Measurements from ENCODE around the gene CHPF.

CHPF gene

DNA sequence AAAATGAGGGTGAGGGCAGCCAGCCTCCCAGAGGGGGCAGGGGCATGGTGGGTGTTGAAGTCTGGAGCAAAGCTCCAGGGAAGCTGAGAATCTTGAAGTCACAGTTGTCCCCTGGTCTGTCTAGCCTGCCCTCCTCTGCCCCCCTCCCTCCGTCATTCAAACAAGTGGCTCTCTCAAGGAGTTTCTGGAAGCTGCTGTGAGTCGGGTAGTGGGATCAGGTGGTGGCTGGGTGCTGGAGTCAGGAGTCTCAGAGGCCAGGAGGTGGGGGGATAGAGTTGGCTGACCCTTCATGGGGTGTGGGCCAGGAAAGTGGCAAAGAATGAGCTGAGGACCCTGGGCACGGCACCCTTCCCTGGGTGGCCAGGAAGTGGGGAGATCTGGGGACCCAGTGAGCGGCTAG lies 29.8 kb downstream of the CHPF start:
- DNase-seq (ENCODE audit: low read depth) = no peak

GRCh38 chr2:219512524-219513216 lies 30.9 kb downstream of the CHPF start:
- no peak for DNase-seq (ENCODE audit: low read depth)

GRCh38 chr2:219511547-219512325 lies 31.9 kb downstream of the CHPF start:
- DNase-seq (ENCODE audit: low read depth) = no peak

DNA sequence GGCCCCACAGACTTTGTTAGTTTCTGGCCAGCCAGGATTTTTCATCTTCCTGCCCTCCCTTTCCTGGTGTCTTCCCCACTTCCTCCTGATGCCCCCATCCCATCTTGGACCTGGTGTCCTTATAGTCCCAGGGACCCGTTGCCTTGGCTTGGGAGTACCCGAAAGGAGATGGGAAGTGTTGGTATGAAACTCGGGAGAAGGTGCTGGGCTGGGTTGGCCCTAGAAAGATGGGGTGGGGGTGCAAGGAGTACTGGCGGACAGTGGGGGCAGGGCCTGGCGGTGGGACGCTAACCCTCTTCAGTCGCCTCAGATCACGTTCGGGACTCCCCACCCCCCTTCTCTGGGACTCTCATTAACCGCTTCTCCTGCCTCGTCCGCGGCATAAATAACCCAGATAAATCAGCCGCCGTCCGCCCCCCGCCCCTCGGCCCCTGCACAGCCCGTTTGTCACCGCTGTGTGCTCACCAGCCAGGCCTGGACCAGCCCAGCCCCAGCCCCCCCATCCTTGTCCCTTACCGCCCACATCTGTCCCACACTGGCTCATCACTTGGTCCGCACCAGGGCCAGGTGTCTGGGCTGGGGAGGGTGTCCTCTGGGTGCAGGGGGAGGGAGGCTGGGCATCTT lies 33.0 kb downstream of the CHPF start:
- no peak for DNase-seq (ENCODE audit: low read depth)

GRCh38 chr2:219509780-219510511 lies 33.7 kb downstream of the CHPF start:
- DNase-seq (ENCODE audit: low read depth) = no peak

DNA sequence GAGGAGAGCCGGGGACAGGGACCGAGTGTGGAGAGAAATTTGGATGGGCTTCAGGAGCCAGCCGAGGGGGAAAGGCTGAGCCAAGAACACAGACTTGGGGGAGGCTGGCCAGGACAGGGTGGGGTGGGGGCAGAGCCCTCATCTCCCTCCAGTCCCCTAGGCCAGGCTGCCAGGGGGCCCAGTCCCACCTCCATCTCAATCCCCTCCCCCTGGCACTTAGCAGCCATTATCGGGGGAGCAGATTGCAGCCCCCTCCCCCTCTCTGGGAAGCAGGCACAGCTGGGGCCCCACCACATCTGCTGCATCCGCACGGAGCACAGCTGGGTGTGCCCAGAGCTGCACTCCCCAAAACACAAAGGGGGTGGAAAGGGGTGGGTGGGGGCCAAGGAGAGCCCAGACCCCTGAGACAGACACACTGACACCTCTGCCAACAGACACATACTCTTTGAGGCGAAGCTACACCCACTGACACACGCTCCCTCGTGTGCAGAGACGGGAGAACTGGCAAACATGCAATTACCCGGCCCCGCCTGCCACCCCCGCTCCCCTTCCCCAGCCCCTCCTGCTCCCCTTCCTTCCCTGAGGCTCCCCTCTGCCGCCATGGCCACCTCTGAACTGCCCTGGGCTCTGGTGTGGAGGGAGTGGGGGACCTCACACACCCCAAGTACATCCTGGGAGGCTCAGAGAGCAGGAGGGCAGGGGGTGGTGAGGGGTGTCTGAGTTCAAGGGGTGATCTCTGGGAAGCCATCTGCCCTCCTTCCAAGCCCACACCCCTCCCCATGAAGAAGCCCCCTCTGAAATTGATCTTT lies 34.4 kb downstream of the CHPF start:
- DNase-seq (ENCODE audit: low read depth) = no peak

GRCh38 chr2:219508444-219508734 lies 35.2 kb downstream of the CHPF start:
- DNase-seq (ENCODE audit: low read depth) = no peak

GRCh38 chr2:219507581-219508443 lies 35.8 kb downstream of the CHPF start:
- no peak for DNase-seq (ENCODE audit: low read depth)

DNA sequence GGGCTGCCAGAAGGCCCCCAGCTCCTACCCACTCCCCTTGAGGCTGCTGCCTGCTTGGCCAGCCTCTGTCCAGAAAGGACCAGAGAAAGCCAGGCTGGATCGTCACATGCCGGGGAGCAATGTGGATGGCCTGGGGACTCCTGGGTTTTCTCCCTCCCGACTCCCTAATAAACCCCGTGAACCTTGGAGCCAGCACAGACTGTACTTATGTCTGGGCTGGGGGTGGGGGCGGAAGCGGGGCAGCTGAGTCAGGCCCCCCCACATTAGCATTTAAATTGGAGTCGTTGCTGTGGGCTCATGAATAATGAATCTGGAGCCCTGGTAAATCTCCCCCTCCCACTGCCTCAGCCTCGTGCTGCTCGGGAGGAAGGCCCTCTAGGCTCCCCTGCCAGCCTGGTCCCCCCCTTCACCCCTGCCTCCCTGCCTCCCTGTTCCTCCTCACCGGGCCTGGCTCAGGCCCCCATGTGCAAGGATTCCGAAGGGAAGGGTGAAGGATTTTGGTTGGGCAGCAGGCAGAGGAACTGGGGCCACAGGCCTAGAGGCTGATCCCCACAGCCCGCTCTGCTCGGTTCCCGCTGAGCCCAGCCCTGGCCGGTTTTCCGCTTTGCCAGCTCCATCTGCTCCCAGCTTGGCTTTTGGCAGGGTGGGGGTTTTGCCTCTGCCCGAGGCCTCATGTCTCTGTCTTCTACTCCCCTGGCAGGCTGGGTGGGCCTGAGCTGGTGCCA lies 36.6 kb downstream of the CHPF start:
- DNase-seq (ENCODE audit: low read depth) = no peak

- no peak for DNase-seq (ENCODE audit: low read depth)
Measured at GRCh38 chr2:219506153-219506801, 37.3 kb downstream of the CHPF start.

GRCh38 chr2:219505585-219505984 lies 38.0 kb downstream of the CHPF start:
- DNase-seq (ENCODE audit: low read depth) = no peak

DNA sequence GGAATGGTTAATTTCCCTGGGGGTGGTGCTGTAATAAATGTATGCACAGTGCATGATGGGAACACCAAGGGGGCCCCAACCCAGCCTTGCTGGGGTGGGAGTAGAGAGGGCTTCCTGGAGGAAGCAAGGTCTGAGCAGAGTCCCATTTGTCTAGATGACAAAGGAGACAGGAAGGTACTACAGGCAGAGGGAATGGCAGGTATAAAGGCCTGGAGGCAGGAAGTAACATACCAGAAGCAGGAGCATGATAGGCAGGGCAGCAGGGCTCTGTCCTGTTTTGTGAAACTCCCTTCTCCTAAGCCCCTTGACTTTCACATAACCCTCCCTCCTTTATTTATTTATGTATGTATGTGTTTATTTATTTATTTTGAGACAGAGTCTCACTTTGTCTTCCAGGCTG lies 41.0 kb downstream of the CHPF start:
- no peak for DNase-seq (ENCODE audit: low read depth)

DNA sequence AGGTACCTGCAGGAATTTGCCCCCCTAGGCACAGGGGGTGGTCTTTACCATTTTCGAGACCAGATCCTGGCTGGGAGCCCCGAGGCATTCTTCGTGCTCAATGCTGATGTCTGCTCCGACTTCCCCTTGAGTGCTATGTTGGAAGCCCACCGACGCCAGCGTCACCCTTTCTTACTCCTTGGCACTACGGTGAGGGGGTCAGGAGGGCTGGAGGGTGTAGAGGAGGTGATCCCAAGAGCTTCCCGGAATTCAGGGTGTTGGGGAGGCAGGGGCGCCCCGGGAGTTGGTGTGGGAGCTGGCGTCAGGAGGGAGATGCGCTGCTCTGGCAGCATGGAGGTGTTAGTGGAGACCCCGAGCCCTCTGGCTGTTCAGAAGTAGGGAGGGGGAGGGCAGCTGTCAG lies 41.8 kb downstream of the CHPF start:
- DNase-seq (ENCODE audit: low read depth) = no peak

DNA sequence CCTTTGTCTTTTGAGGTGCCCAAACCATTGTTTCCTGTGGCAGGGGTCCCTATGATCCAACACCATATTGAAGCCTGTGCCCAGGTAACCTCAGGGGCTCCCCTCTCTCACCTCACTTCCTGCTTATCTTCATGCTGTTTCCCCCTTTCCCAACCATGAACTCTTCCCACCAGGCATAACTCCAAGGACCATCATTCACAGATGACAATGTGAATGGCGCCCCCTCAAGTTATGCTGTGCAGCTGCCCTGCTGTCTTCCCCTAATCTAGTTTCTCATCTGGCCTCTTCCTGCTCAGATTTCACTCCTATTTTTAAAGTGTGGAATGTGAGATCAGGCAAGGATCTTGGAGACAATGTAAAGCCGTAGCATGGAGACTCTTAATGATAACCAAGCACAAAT lies 43.5 kb downstream of the CHPF start:
- no peak for DNase-seq (ENCODE audit: low read depth)

- DNase-seq (ENCODE audit: low read depth) = no peak
Measured at GRCh38 chr2:219499555-219499954, 44.1 kb downstream of the CHPF start.

DNA sequence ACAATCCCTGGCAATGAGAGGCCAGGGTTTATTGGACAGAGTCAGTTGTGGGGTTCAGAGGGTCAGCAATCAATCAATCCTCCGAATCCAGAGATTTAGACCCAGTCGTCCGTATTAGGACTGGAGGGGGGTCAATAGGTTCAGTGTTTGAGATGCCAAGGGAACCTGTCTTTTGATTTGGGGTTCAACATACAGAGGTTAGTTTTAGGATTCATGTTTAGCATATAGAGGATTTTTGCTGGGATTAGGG lies 44.6 kb downstream of the CHPF start:
- DNase-seq (ENCODE audit: low read depth) = no peak

- peak; percentile 96 for DNase-seq (ENCODE audit: low read depth)
Measured at GRCh38 chr2:219498280-219499057, 45.1 kb downstream of the CHPF start, which contains the start of gene GMPPA. Gene GMPPA, plus strand, starts transcription at chr2:219498891. Its CDS starts 1,085 bp downstream, at chr2:219499976.

DNA sequence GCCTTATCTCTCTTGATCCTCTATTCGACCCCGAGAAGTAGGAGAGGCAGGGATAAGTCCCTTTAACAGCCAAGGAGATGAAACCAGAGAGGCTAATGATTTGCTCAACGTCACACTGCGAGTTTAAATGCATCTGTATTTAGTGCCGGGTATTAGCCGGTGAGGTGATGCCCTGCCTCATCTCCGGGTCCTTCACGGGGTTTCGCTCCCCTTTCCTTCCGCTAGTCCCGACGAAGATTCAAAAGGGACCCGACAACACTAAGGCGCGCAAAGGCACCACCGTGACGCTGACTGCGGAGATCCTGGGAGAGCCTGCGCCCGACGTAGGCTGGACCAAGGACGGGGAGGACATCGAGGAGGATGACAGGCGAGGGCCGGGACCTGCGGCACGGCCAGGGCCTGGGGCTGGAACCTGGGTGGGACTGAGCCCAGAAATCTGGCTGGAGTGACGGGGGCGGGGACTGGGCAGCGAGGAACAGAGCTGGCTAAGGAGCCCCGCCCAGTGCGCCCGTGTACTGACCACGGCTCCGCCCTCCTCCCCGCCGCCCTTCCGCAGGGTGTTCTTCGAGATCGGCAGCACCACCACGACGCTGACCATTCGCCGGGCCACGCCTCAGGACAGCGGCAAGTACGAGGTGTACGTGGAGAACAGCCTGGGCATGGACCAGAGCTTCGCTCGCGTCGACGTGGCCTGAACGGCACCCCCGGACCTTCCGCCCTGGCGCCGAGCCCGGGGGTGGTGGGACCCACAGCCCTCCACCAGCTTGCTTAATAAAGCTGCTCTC lies 45.9 kb downstream of the CHPF start:
- no peak for DNase-seq (ENCODE audit: low read depth)

Measured in non-pigmented ciliary epithelial cell (primary cell).